Neuronal stem cell (in vitro differentiated cells): ENCODE data around the gene ABHD3.
"Not testable (repeated sequence)": the region's sequence is repeated elsewhere in the genome, so short reads cannot be mapped to it uniquely, and the experiment has no call there.

Experiments used
- DNase-seq: peaks from one replicate; pipeline ENCODE4 v3.0.0-alpha.2; 2013; ENCODE audit warnings: low spot score
- H2AFZ ChIP-seq: one replicate; pipeline ENCODE4 v1.6.1; 2013; ENCODE audit warnings: mild to moderate bottlenecking, low read length, inconsistent platforms
- H2AK5ac ChIP-seq: 2 replicates; pipeline ENCODE4 v1.6.1; 2013; ENCODE audit warnings: low read depth, mild to moderate bottlenecking, inconsistent platforms, low read length, moderate library complexity, mixed read lengths
- H2BK120ac ChIP-seq: 2 replicates; pipeline ENCODE4 v1.6.1; 2013; ENCODE audit warnings: low read depth, mild to moderate bottlenecking, inconsistent platforms, low read length, moderate library complexity, mixed read lengths
- H2BK12ac ChIP-seq: one replicate; pipeline ENCODE4 v1.6.1; 2013; ENCODE audit warnings: low read length, inconsistent platforms
- H2BK15ac ChIP-seq: 2 replicates; pipeline ENCODE4 v1.6.1; 2013; ENCODE audit warnings: mild to moderate bottlenecking, low read length, inconsistent platforms, mixed read lengths
- H2BK5ac ChIP-seq: one replicate; pipeline ENCODE4 v1.6.1; 2013; ENCODE audit warnings: inconsistent platforms, mild to moderate bottlenecking, low read length, moderate library complexity
- H3K14ac ChIP-seq: one replicate; pipeline ENCODE4 v1.6.1; 2013; ENCODE audit warnings: low read length, inconsistent platforms
- H3K18ac ChIP-seq: 2 replicates; pipeline ENCODE4 v1.6.1; 2013; ENCODE audit warnings: low read length, inconsistent platforms
- H3K23ac ChIP-seq: 2 replicates; pipeline ENCODE4 v1.6.1; 2013; ENCODE audit warnings: low read depth, mild to moderate bottlenecking, mixed read lengths, low read length, inconsistent platforms; ENCODE audit not compliant: poor library complexity
- H3K27ac ChIP-seq: replicated peaks from 3 replicates; pipeline ENCODE4 v1.5.1; 2013; ENCODE audit warnings: low read length, inconsistent platforms
- H3K27me3 ChIP-seq, 3 experiments: 2 replicates each; pipeline ENCODE4 v1.6.1; 2013; ENCODE audit warnings: low read length in 3 of 3, mild to moderate bottlenecking in 2 of 3, inconsistent platforms in 1 of 3, low read depth in 1 of 3, mixed read lengths in 1 of 3, moderate library complexity in 1 of 3; ENCODE audit not compliant: control insufficient read depth in 3 of 3, insufficient read depth in 3 of 3
- H3K36me3 ChIP-seq, 2 donors: replicated peaks in 1 of 2; 2 replicates each; pipeline ENCODE4 v1.6.1; 2013; ENCODE audit warnings: low read length in 2 of 2; ENCODE audit not compliant: control insufficient read depth in 2 of 2, insufficient read depth in 2 of 2
- H3K4ac ChIP-seq: 2 replicates; pipeline ENCODE4 v1.6.1; 2013; ENCODE audit warnings: inconsistent platforms, mild to moderate bottlenecking, low read length, moderate library complexity
- H3K4me1 ChIP-seq, 2 donors: 1 replicate in 1 of 2; 2 replicates in 1 of 2; pipeline ENCODE4 v1.6.1; 2013; ENCODE audit warnings: low read length in 2 of 2, low read depth in 1 of 2; ENCODE audit not compliant: control insufficient read depth in 2 of 2, insufficient read depth in 1 of 2
- H3K4me2 ChIP-seq: one replicate; pipeline ENCODE4 v1.6.1; 2013; ENCODE audit warnings: mild to moderate bottlenecking, low read length, inconsistent platforms; ENCODE audit not compliant: insufficient read depth, poor library complexity, severe bottlenecking
- H3K4me3 ChIP-seq, 2 donors: 2 replicates each; pipeline ENCODE4 v1.5.1; 2013; ENCODE audit warnings: low read length in 2 of 2, mild to moderate bottlenecking in 2 of 2, inconsistent platforms in 1 of 2, moderate library complexity in 1 of 2
- H3K79me1 ChIP-seq: one replicate; pipeline ENCODE4 v1.6.1; 2013; ENCODE audit warnings: low read depth, mild to moderate bottlenecking, inconsistent platforms, low read length, moderate library complexity
- H3K9ac ChIP-seq: one replicate; pipeline ENCODE4 v1.6.1; 2013; ENCODE audit warnings: mild to moderate bottlenecking, low read depth, low read length, inconsistent platforms; ENCODE audit not compliant: poor library complexity
- H3K9me3 ChIP-seq, 2 donors: replicated peaks in 1 of 2; 2 replicates each; pipeline versions ENCODE3 to v1.6.1; 2013; ENCODE audit warnings: low read length in 2 of 2, mild to moderate bottlenecking in 2 of 2, inconsistent platforms in 1 of 2, low read depth in 1 of 2, mixed read lengths in 1 of 2, moderate library complexity in 1 of 2; ENCODE audit not compliant: control insufficient read depth in 2 of 2, insufficient read depth in 1 of 2
- H4K8ac ChIP-seq: one replicate; pipeline ENCODE4 v1.6.1; 2013; ENCODE audit warnings: low read depth, mild to moderate bottlenecking, inconsistent platforms, low read length, moderate library complexity
- H4K91ac ChIP-seq: one replicate; pipeline ENCODE4 v1.6.1; 2013; ENCODE audit warnings: low read length, low read depth, mild to moderate bottlenecking, inconsistent platforms; ENCODE audit not compliant: poor library complexity
- WGBS, 2 donors: extraction: QIAGEN DNeasy Blood & Tissue Kit; methylation state at CpG; one replicate each; pipeline ENCODE4 v1.1.7; 2013; ENCODE audit warnings: missing lambda C conversion rate in 2 of 2, mixed read lengths in 1 of 2; ENCODE audit not compliant: insufficient read length in 2 of 2, insufficient replicate concordance in 1 of 2; ENCODE audit errors: extremely low coverage in 2 of 2; 5-methylcytosine and 5-hydroxymethylcytosine counted together

The ABHD3 gene

GRCh38 chr18:21611401-21612124, 93.0 kb downstream of the ABHD3 start:
- Histone ChIP-seq H3K9me3 (peaks cover 0 to 18% of the 10 kb centered on the region in 2 donors), H3K4me3 (peak overlapping the region in 1 of 2 donors; percentile 91), H3K36me3 (peaks cover 3 to 34% of the 10 kb centered on the region in 2 donors), H2AFZ (peak overlapping the region; percentile 89)
- not testable (repeated sequence) for H3K4me2 ChIP-seq, H3K18ac ChIP-seq, H2BK12ac ChIP-seq, H3K4ac ChIP-seq, H3K4me1 ChIP-seq, H4K8ac ChIP-seq, DNase-seq, H2BK5ac ChIP-seq, H2BK15ac ChIP-seq, H3K79me1 ChIP-seq, H4K91ac ChIP-seq, H3K27ac ChIP-seq, H2BK120ac ChIP-seq, H3K14ac ChIP-seq, H3K9ac ChIP-seq, H3K27me3 ChIP-seq, H3K23ac ChIP-seq, H2AK5ac ChIP-seq
- no CpG with 5 or more reads among the region's 30 CpGs for WGBS, 2 donors

- H4K8ac ChIP-seq = no peak overlapping the region
- H3K14ac ChIP-seq = no peak overlapping the region
- no peak overlapping the region for H2BK15ac ChIP-seq
- H3K4me3 ChIP-seq = no peak overlapping the region
- peaks cover 0 to 2% of the 10 kb centered on the region in 2 donors for H3K4me1 ChIP-seq
- no peak overlapping the region for H3K4me2 ChIP-seq
- no peaks in the 10 kb centered on the region for H3K79me1 ChIP-seq
- no peak overlapping the region for H3K9ac ChIP-seq
- no peak overlapping the region for H3K4ac ChIP-seq
- H3K36me3 ChIP-seq = no peaks in the 10 kb centered on the region
- H3K27me3 ChIP-seq = no peaks in the 10 kb centered on the region
- no peak overlapping the region for H2BK5ac ChIP-seq
- H3K9me3 ChIP-seq = no peaks in the 10 kb centered on the region
- no peak overlapping the region for H2AK5ac ChIP-seq
- DNase-seq = no peak
- no peak overlapping the region for H3K18ac ChIP-seq
- peak overlapping the region; percentile 74 for H2AFZ ChIP-seq
- no peak overlapping the region for H3K23ac ChIP-seq
- no peak overlapping the region for H2BK12ac ChIP-seq
- H2BK120ac ChIP-seq = no peak overlapping the region
- no peak overlapping the region for H3K27ac ChIP-seq
- H4K91ac ChIP-seq = no peak overlapping the region
These were observed 99.4 kb downstream of the ABHD3 start for GRCh38 chr18:21605213-21605612.

DNA sequence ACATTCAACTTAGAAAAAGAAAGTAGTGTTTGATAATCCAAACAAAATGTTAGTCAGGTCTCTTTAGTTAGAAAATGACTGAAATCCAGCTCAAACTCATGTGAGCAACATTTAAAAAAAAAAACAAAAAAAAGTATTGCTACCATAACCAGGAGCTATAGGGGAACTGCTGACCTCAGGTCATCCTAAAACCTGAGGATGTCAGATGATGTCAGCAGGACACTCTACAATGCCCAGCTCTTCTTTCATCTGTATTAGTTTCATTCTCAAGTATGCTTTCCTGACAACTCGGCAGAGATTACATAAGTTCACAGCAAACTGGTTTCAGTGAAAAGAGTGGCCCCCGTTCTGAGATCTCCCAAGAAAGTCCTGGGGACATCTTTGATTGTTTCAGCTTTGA, 99.9 kb downstream of the ABHD3 start:
- Histone ChIP-seq H3K14ac (no peak overlapping the region), H2BK15ac (no peak overlapping the region), H2BK5ac (no peak overlapping the region), H3K23ac (no peak overlapping the region), H3K4me2 (no peak overlapping the region), H3K36me3 (no peaks in the 10 kb centered on the region), H3K79me1 (no peaks in the 10 kb centered on the region), H2BK12ac (no peak overlapping the region), H3K27ac (no peak overlapping the region), H3K27me3 (no peaks in the 10 kb centered on the region), H3K18ac (no peak overlapping the region), H3K9me3 (no peaks in the 10 kb centered on the region), H2BK120ac (no peak overlapping the region), H3K4me1 (peaks cover 0 to 2% of the 10 kb centered on the region in 2 donors), H3K4ac (no peak overlapping the region), H2AK5ac (no peak overlapping the region), H3K9ac (no peak overlapping the region), H4K91ac (no peak overlapping the region), H3K4me3 (no peak overlapping the region), H4K8ac (no peak overlapping the region), H2AFZ (peak overlapping the region; percentile 74)
- DNase-seq = no peak
- WGBS, 2 donors = no CpG with 5 or more reads among the region's 2 CpGs

DNA sequence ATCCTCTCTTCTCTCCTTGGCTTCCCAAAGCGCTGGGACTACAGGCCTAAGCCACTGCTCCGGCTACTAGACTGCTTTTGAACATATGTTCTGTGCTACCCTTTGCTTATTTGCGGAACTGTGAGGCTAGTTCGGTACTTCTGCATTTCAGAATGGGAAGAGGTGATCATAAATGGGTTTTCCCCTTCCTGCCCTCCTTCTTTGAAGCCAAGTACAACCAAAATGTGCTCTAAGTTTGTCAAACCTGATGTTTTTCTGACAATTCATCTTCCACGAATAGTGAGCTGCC, 102.3 kb downstream of the ABHD3 start:
- H2AFZ ChIP-seq = peak overlapping the region; percentile 21
- H3K23ac ChIP-seq = no peak overlapping the region
- no peak overlapping the region for H4K8ac ChIP-seq
- H3K4ac ChIP-seq = no peak overlapping the region
- no peak overlapping the region for H3K4me3 ChIP-seq
- peaks cover 0 to under 1% of the 10 kb centered on the region in 2 donors for H3K36me3 ChIP-seq
- H2BK5ac ChIP-seq = no peak overlapping the region
- H3K4me2 ChIP-seq = no peak overlapping the region
- H3K27me3 ChIP-seq = no peaks in the 10 kb centered on the region
- H2AK5ac ChIP-seq = no peak overlapping the region
- no peaks in the 10 kb centered on the region for H3K9me3 ChIP-seq
- H3K4me1 ChIP-seq = peaks cover 2% of the 10 kb centered on the region in 2 donors
- no peak overlapping the region for H3K14ac ChIP-seq
- no peak overlapping the region for H2BK15ac ChIP-seq
- no peak overlapping the region for H2BK12ac ChIP-seq
- no peak overlapping the region for H3K9ac ChIP-seq
- H3K27ac ChIP-seq = no peak overlapping the region
- DNase-seq = no peak
- WGBS, 2 donors = no CpG with 5 or more reads among the region's 5 CpGs
- no peaks in the 10 kb centered on the region for H3K79me1 ChIP-seq
- no peak overlapping the region for H4K91ac ChIP-seq
- no peak overlapping the region for H2BK120ac ChIP-seq
- no peak overlapping the region for H3K18ac ChIP-seq
